GM23248 (cell line): ENCODE measurements around the gene ABCA3.

ENCODE experiments used
- EZH2 ChIP-seq: fragments of 200-600 bp; sonication (generic); IDR thresholded peaks from 2 replicates; pipeline ENCODE4 v1.6.1; 2018; ENCODE audit warnings: antibody characterized with exemption, mild to moderate bottlenecking; ENCODE audit not compliant: insufficient read depth, poor library complexity, severe bottlenecking
- EZH2phosphoT487 ChIP-seq: fragments of 200-600 bp; sonication (generic); IDR thresholded peaks from 2 replicates; pipeline ENCODE4 v1.6.1; 2018; ENCODE audit warnings: antibody characterized with exemption, moderate library complexity, mild to moderate bottlenecking, low read depth; ENCODE audit not compliant: insufficient read depth

DNA sequence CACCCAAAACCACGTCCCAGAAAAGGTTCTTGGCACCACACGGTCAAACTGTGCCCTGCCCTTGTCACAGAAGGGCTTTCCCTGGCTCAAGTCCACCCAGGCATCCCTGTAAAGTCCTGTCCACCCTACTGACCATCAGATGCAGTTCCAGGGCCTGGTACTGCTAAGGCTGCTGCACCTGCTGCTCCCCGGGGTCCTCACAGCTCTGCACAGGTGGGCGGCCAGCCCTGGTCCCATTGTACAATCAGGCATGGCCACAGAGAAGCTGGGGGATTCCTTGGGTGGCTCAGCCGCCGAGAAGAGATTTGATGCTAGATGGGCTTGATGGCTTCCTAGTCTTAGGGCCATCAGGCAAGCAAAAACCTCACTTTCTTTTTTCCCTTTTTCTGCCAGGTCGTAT is 15.3 kb downstream of the ABCA3 start:
- TF ChIP-seq EZH2phosphoT487 (no peak), EZH2 (no peak)
